A549 (cell line): ENCODE measurements around the gene PPP1R1A. TPM values are rescaled to one million over a fixed set of nuclear protein-coding genes. Genes with fewer than 3 reads are reported as not detected.

Experiments
- ATAC-seq, 2 experiments: fragments of 200-7000 bp in 1 of 2; fragments of >200 bp in 1 of 2; cut with Nextera tagmentation in 1 of 2; cut with Tn5 transposase in 1 of 2; 3 replicates each; pipeline versions ENCODE4 v1.8.0 to v1.9.1; 2018 to 2020; ENCODE audit warnings: mild to moderate bottlenecking in 1 of 2, moderate library complexity in 1 of 2
- CTCF ChIA-PET: fragments of 300-600 bp; sonication (Branson Sonifier 250); formaldehyde crosslinking; extraction: SDS; loops from one replicate; lab custom pipeline; 2021; ENCODE audit warnings: antibody characterized with exemption, inconsistent platforms; lab: Yijun Ruan, JAX
- POLR2A ChIA-PET: fragments of 350-600 bp; formaldehyde crosslinking; extraction: SDS; loops from one replicate; lab custom pipeline; 2021; ENCODE audit warnings: antibody characterized with exemption, inconsistent platforms; lab: Yijun Ruan, JAX
- DNase-seq, 2 experiments: peaks; one replicate each; pipeline versions ENCODE4 v3.0.0 to v3.0.0-alpha.2; 2011 to 2016; ENCODE audit warnings: low read depth in 1 of 2, low spot score in 1 of 2
- FAIRE-seq: peaks from 2 replicates; lab custom pipeline; 2011; peaks lifted over from hg19 to GRCh38; lab: Jason Lieb, UNC
- H3K27ac ChIP-seq, 2 experiments: fragments of >200 bp; sonication (Bioruptor Twin); formaldehyde crosslinking; 3 replicates each; pipeline ENCODE4 v1.5.1; 2016 to 2017
- H3K4me1 ChIP-seq: fragments of >200 bp; sonication (Bioruptor Twin); formaldehyde crosslinking; 3 replicates; pipeline ENCODE4 v1.6.1; 2016
- H3K4me2 ChIP-seq: fragments of >200 bp; sonication (Bioruptor Twin); formaldehyde crosslinking; 3 replicates; pipeline ENCODE4 v1.6.1; 2016
- H3K4me3 ChIP-seq: fragments of >200 bp; sonication (Bioruptor Twin); formaldehyde crosslinking; 3 replicates; pipeline ENCODE4 v1.5.1; 2016
- H3K9me3 ChIP-seq: fragments of >200 bp; sonication (Bioruptor Twin); formaldehyde crosslinking; 3 replicates; pipeline ENCODE4 v1.6.1; 2016
- BCL3 ChIP-seq: fragments of >200 bp; sonication (Bioruptor Twin); formaldehyde crosslinking; IDR thresholded peaks from 3 replicates; pipeline ENCODE4 v1.6.1; 2016
- BHLHE40 ChIP-seq: IDR thresholded peaks from 2 replicates; pipeline ENCODE4 v1.6.1; 2012; ENCODE audit warnings: low read depth, low read length, inconsistent platforms
- CBX2 ChIP-seq: fragments of 200-600 bp; sonication (generic); IDR thresholded peaks from 2 replicates; pipeline ENCODE4 v1.6.1; 2016; ENCODE audit warnings: low read depth, mild to moderate bottlenecking, borderline replicate concordance
- CHD2 ChIP-seq: fragments of 150-350 bp; IDR thresholded peaks from 2 replicates; pipeline ENCODE4 v1.6.1; 2014; ENCODE audit warnings: low read length; ENCODE audit not compliant: partially characterized antibody
- CTCF ChIP-seq: fragments of >200 bp; sonication (Bioruptor Twin); formaldehyde crosslinking; IDR thresholded peaks from 3 replicates; pipeline ENCODE4 v1.5.1; 2016
- EHMT2 ChIP-seq: fragments of 200-600 bp; sonication (generic); IDR thresholded peaks from 2 replicates; pipeline ENCODE4 v1.6.1; 2016; ENCODE audit warnings: antibody characterized with exemption, low read depth, mild to moderate bottlenecking, moderate library complexity
- EP300 ChIP-seq, 2 experiments: fragments of >200 bp; sonication (Bioruptor Twin); formaldehyde crosslinking; IDR thresholded peaks; 2 replicates in 1 of 2; 3 replicates in 1 of 2; pipeline ENCODE4 v1.6.1; 2016 to 2017
- HEYL ChIP-seq: fragments of 250-450 bp; sonication (Bioruptor Pico); IDR thresholded peaks from 2 replicates; pipeline ENCODE4 v1.8.0; 2021; ENCODE audit warnings: mild to moderate bottlenecking, moderate library complexity
- JUN ChIP-seq, 2 experiments: fragments of >200 bp; sonication (Bioruptor Twin); formaldehyde crosslinking; IDR thresholded peaks; 2 replicates in 1 of 2; 3 replicates in 1 of 2; pipeline ENCODE4 v1.6.1; 2016 to 2017
- NFE2L2 ChIP-seq: fragments of 150-350 bp; conservative IDR thresholded peaks from 2 replicates; pipeline ENCODE4 v1.6.1; 2014; ENCODE audit warnings: low read length
- NR3C1 ChIP-seq: fragments of >200 bp; sonication (Bioruptor Twin); formaldehyde crosslinking; IDR thresholded peaks from 3 replicates; pipeline ENCODE4 v1.6.1; 2017
- POLR2AphosphoS2 ChIP-seq: conservative IDR thresholded peaks from 2 replicates; pipeline ENCODE4 v1.6.1; 2012; ENCODE audit warnings: low read length, improper control_type of control experiment, inconsistent platforms
- RAD21 ChIP-seq, 2 experiments: fragments of >200 bp in 1 of 2; sonication (Bioruptor Twin) in 1 of 2; formaldehyde crosslinking in 1 of 2; IDR thresholded peaks in 1 of 2; conservative IDR thresholded peaks in 1 of 2; 2 replicates in 1 of 2; 3 replicates in 1 of 2; pipeline ENCODE4 v1.6.1; 2012 to 2018; ENCODE audit warnings: inconsistent platforms in 1 of 2
- SREBF2 ChIP-seq: fragments of 450-650 bp; IDR thresholded peaks from 2 replicates; pipeline ENCODE4 v1.6.1; 2014; ENCODE audit warnings: mild to moderate bottlenecking, moderate library complexity
- ZFP36 ChIP-seq: fragments of 450-650 bp; IDR thresholded peaks from 2 replicates; pipeline ENCODE4 v1.6.1; 2014; ENCODE audit warnings: borderline replicate concordance; ENCODE audit not compliant: partially characterized antibody
- ZNF302 ChIP-seq: fragments of 250-450 bp; sonication (Bioruptor Pico); IDR thresholded peaks from 2 replicates; pipeline ENCODE4 v1.9.0; 2021; ENCODE audit warnings: inconsistent platforms, mild to moderate bottlenecking, moderate library complexity
- WGBS: methylation state at CpG from one replicate; pipeline ENCODE4 v1.1.6; 2017; ENCODE audit errors: missing lambda C conversion rate; 5-methylcytosine and 5-hydroxymethylcytosine counted together
- polyA plus RNA-seq, 4 experiments: library from polyadenylated mRNA; depleted of rRNA in 3 of 4; stranded (reverse); fragments of >200 nt; fragmentation: RNase III in 1 of 4; extraction: RNeasy Plus Mini Kit Qiagen cat#74134 plus additional on column Dnase treatment in 1 of 4; gene quantifications; 2 replicates in 3 of 4; 3 replicates in 1 of 4; pipeline ENCODE4 v1.2.3, GENCODE V29; 2011 to 2017
- TF ChIP-seq, protein P1 (sequence below): fragments of 150-350 bp; IDR thresholded peaks from 2 replicates; pipeline ENCODE4 v1.6.1; 2014; ENCODE audit warnings: low read depth, mild to moderate bottlenecking, low read length
- TF ChIP-seq, protein P2 (sequence below): fragments of 250-450 bp; sonication (Bioruptor Pico); IDR thresholded peaks from 2 replicates; pipeline ENCODE4 v1.5.0; 2020; ENCODE audit warnings: low read depth, mild to moderate bottlenecking, moderate library complexity

Gene PPP1R1A
- polyA plus RNA-seq, 2 of the 4 experiments (the other 2 are of a cell fraction): 0.09 TPM; not detected in 1

- no peak overlapping the region for H3K4me3 ChIP-seq
- ChIA-PET POLR2A (no interaction called here), CTCF (interaction anchor here (7.5 kb wide), 1 partner anchor 13 kb away, joined by 65 read pairs; no protein-coding TSS in a partner anchor)
- ATAC-seq (no peak), FAIRE-seq (no peak), DNase-seq (no peak)
- no peak overlapping the region for H3K27ac ChIP-seq
- H3K9me3 ChIP-seq: no peaks in the 10 kb centered on the region
- TF ChIP-seq BHLHE40 (no peak), NFE2L2 (no peak), RAD21 (conservative IDR thresholded peaks at IDR 0.05 in 1 of 2, IDR thresholded peaks at IDR 0.05 in 1 of 2) (no peak), CHD2 (no peak), NR3C1 (no peak), BCL3 (no peak), SREBF2 (no peak)
- TF ChIP-seq, protein P1, sequence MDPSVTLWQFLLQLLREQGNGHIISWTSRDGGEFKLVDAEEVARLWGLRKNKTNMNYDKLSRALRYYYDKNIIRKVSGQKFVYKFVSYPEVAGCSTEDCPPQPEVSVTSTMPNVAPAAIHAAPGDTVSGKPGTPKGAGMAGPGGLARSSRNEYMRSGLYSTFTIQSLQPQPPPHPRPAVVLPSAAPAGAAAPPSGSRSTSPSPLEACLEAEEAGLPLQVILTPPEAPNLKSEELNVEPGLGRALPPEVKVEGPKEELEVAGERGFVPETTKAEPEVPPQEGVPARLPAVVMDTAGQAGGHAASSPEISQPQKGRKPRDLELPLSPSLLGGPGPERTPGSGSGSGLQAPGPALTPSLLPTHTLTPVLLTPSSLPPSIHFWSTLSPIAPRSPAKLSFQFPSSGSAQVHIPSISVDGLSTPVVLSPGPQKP: no peak
- no peak overlapping the region for H3K4me2 ChIP-seq
- WGBS: 38% methylated on average over 5 of the region's 5 CpGs
- H3K4me1 ChIP-seq: peaks cover 4% of the 10 kb centered on the region; the same call in 1 of the 3 replicates
Observed at GRCh38 chr12:54564768-54565167, 23.7 kb downstream of the PPP1R1A start.

DNA sequence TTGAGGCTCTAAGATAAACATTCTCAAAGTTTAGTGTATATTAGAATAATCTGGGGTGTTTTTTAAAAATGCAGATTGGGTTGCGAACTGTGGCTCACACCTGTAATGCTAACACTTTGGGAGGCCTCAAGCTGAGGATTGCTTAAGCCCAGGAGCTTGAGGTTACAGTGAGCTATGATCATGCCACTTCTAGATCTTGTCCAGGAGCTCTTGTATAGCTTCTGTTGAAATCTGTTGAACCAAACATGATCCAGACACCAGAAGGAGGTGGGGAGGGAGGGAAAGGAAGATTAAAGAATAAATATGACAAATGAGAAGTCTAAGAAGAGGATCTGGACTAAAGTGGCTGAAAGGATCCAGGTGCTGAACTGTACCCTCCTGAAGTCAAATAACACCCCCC is 24.7 kb downstream of the PPP1R1A start:
- Histone ChIP-seq H3K4me2 (no peak overlapping the region), H3K4me1 (peaks cover 4% of the 10 kb centered on the region; the same call in 1 of the 3 replicates), H3K9me3 (no peaks in the 10 kb centered on the region), H3K4me3 (no peak overlapping the region), H3K27ac (no peak overlapping the region)
- no peak for DNase-seq
- 69% methylated on average over 1 of the region's 1 CpG for WGBS
- ChIA-PET POLR2A (no interaction called here), CTCF (interaction anchor here (1.2 to 7.5 kb wide), 3 partner anchors 9 to 32 kb away, joined by 4 to 65 read pairs (median 5); no protein-coding TSS in a partner anchor)
- TF ChIP-seq ZFP36 (no peak), POLR2AphosphoS2 (no peak), EP300 (IDR thresholded peaks at IDR 0.05) (no peak), BHLHE40 (no peak), EHMT2 (no peak), HEYL (CRISPR knock-in tag) (no peak), CBX2 (no peak), ZNF302 (CRISPR knock-in tag) (no peak), CTCF (no peak), JUN (IDR thresholded peaks at IDR 0.05) (no peak)
- TF ChIP-seq, protein P1: no peak
- TF ChIP-seq, protein P2, sequence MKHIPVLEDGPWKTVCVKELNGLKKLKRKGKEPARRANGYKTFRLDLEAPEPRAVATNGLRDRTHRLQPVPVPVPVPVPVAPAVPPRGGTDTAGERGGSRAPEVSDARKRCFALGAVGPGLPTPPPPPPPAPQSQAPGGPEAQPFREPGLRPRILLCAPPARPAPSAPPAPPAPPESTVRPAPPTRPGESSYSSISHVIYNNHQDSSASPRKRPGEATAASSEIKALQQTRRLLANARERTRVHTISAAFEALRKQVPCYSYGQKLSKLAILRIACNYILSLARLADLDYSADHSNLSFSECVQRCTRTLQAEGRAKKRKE (CRISPR knock-in tag): no peak
- ATAC-seq: no peak
- FAIRE-seq: no peak
